Sigmoid colon (tissue), 4 donors: ENCODE data around the gene GFER.

Source experiments
- EP300 ChIP-seq, 4 donors: sonication (generic); formaldehyde crosslinking; IDR thresholded peaks; one replicate each; pipeline ENCODE4 v1.6.1; 2017; ENCODE audit warnings: antibody characterized with exemption in 4 of 4
- POLR2AphosphoS5 ChIP-seq, 4 donors: sonication (generic); formaldehyde crosslinking; IDR thresholded peaks; one replicate each; pipeline ENCODE4 v1.6.1; 2017; ENCODE audit warnings: antibody characterized with exemption in 4 of 4
- TF ChIP-seq, protein P1 (sequence below), 4 experiments: fragments of 450-650 bp in 3 of 4; fragments of 200-600 bp in 1 of 4; IDR thresholded peaks; one replicate each; pipeline ENCODE4 v1.5.1; 2016 to 2019; ENCODE audit warnings: antibody characterized with exemption in 4 of 4, mild to moderate bottlenecking in 3 of 4, moderate library complexity in 2 of 4

DNA sequence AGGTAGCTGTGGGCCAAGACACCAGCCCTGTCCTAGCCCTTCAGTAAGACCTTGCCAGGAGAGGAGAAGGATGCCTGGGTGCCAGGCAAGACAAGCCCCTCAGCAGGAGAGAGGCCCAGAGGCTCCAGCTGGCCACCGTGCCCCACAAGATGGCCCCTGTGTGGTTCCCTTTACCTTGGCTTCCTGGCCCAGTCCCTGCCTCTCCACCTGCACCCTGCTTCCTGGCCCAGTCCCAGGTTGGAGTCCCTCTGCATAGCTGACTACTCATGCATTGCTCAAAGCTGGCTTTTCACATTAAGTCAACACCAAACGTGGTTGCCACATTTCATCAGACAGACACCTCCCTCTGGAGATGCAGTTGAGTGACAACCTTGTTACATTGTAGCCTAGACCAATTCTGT is 9.7 kb downstream of the GFER start:
- TF ChIP-seq EP300 (IDR thresholded peaks at IDR 0.05) = no peak
- TF ChIP-seq, protein P1, sequence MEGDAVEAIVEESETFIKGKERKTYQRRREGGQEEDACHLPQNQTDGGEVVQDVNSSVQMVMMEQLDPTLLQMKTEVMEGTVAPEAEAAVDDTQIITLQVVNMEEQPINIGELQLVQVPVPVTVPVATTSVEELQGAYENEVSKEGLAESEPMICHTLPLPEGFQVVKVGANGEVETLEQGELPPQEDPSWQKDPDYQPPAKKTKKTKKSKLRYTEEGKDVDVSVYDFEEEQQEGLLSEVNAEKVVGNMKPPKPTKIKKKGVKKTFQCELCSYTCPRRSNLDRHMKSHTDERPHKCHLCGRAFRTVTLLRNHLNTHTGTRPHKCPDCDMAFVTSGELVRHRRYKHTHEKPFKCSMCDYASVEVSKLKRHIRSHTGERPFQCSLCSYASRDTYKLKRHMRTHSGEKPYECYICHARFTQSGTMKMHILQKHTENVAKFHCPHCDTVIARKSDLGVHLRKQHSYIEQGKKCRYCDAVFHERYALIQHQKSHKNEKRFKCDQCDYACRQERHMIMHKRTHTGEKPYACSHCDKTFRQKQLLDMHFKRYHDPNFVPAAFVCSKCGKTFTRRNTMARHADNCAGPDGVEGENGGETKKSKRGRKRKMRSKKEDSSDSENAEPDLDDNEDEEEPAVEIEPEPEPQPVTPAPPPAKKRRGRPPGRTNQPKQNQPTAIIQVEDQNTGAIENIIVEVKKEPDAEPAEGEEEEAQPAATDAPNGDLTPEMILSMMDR (IDR thresholded peaks at IDR 0.05) = no peak
- TF ChIP-seq POLR2AphosphoS5 (IDR thresholded peaks at IDR 0.05) = no peak
